ENCODE measurements around the gene HS6ST3. TPM values are rescaled to one million over a fixed set of nuclear protein-coding genes. Genes with fewer than 3 reads are reported as not detected.

The HS6ST3 gene
- total and polyA plus RNA-seq, 2 of the 13 experiments (the other 11 are each of a cell fraction or from before 2014, with no cell fraction given) = not detected

- no peak for TF ChIP-seq NFATC3 (CRISPR knock-in tag; IDR thresholded peaks at IDR 0.05)
- TF ChIP-seq ZNF317 (CRISPR knock-in tag; IDR thresholded peaks at IDR 0.05) = 0 out of 2 replicates have a peak, but pooled peaks have one; percentile 50
- no peak for TF ChIP-seq ATF5 (CRISPR knock-in tag; IDR thresholded peaks at IDR 0.05; ENCODE audit: low read depth)
- no peak for TF ChIP-seq SETDB1 (CRISPR knock-in tag; IDR thresholded peaks at IDR 0.05; ENCODE audit: borderline replicate concordance)
- TF ChIP-seq MYC (CRISPR knock-in tag; IDR thresholded peaks at IDR 0.05; ENCODE audit: borderline replicate concordance) = peak; percentile 87; the same call in 1 of the 2 replicates
- TF ChIP-seq ZNF781 (CRISPR knock-in tag; IDR thresholded peaks at IDR 0.05; ENCODE audit: borderline replicate concordance, not compliant biosample characterization) = peak; percentile 36
- peak; percentile 65 for TF ChIP-seq ZNF777 (CRISPR knock-in tag; IDR thresholded peaks at IDR 0.05)
- TF ChIP-seq BCL6 (CRISPR knock-in tag; IDR thresholded peaks at IDR 0.05) = peak; percentile 35; the same call in 1 of the 2 replicates
- peak; percentile 63; the same call in 1 of the 2 replicates for TF ChIP-seq ZNF337 (CRISPR knock-in tag; IDR thresholded peaks at IDR 0.05; ENCODE audit: borderline replicate concordance, low read depth)
- TF ChIP-seq KAT8 (CRISPR knock-in tag; IDR thresholded peaks at IDR 0.05) = peak; percentile 86
- peak; percentile 80; the same call in 1 of the 2 replicates for TF ChIP-seq ARNT2 (CRISPR knock-in tag; IDR thresholded peaks at IDR 0.05; ENCODE audit: low read depth)
- no peak; the same call in 1 of the 2 replicates for TF ChIP-seq CCDC6 (CRISPR knock-in tag; IDR thresholded peaks at IDR 0.05)
- TF ChIP-seq ZNF546 (CRISPR knock-in tag; conservative IDR thresholded peaks at IDR 0.05) = peak; percentile 82; the same call in 1 of the 2 replicates
- no peak for TF ChIP-seq ZBTB44 (CRISPR knock-in tag; IDR thresholded peaks at IDR 0.05)
- no peak for TF ChIP-seq KLF13 (CRISPR knock-in tag; IDR thresholded peaks at IDR 0.05)
- TF ChIP-seq ZNF281 (CRISPR knock-in tag; IDR thresholded peaks at IDR 0.05; ENCODE audit: borderline replicate concordance) = 0 out of 2 replicates have a peak, but pooled peaks have one; percentile 27
- peak; percentile 69; the same call in 1 of the 2 replicates for TF ChIP-seq RXRA (CRISPR knock-in tag; IDR thresholded peaks at IDR 0.05)
- peak; percentile 83 for TF ChIP-seq POLR2AphosphoS5 (IDR thresholded peaks at IDR 0.05; ENCODE audit: low read depth, low read length)
- peak; percentile 40; the same call in 1 of the 2 replicates for TF ChIP-seq NFAT5 (CRISPR knock-in tag; IDR thresholded peaks at IDR 0.05)
Observed at GRCh38 chr13:96053003-96053703, 36.8 kb upstream of the HS6ST3 start, which contains the start of gene UGGT2 (continued).
